Hepatocyte (in vitro differentiated cells): ENCODE results near the gene ATP2A2. TPM values are rescaled to one million over a fixed set of nuclear protein-coding genes. Genes with fewer than 3 reads are reported as not detected.
"Not testable (repeated sequence)": the region's sequence is repeated elsewhere in the genome, so short reads cannot be mapped to it uniquely, and the experiment has no call there.

ENCODE experiments used
- DNase-seq: peaks from one replicate; pipeline ENCODE4 v3.0.0-alpha.2; 2016; ENCODE audit warnings: low spot score
- H2AFZ ChIP-seq: fragments of 200-600 bp; sonication (generic); 2 replicates; pipeline ENCODE4 v1.6.0; 2016; ENCODE audit warnings: antibody characterized with exemption, mild to moderate bottlenecking
- H3K27ac ChIP-seq: fragments of 200-600 bp; sonication (generic); 2 replicates; pipeline ENCODE4 v1.5.1; 2016; ENCODE audit warnings: mild to moderate bottlenecking
- H3K27me3 ChIP-seq: fragments of 200-600 bp; sonication (generic); 2 replicates; pipeline ENCODE4 v1.6.1; 2016
- H3K36me3 ChIP-seq: fragments of 200-600 bp; sonication (generic); replicated peaks from 2 replicates; pipeline ENCODE4 v1.5.1; 2016; ENCODE audit warnings: low read depth; ENCODE audit not compliant: insufficient read depth
- H3K4me1 ChIP-seq: fragments of 200-600 bp; sonication (generic); 2 replicates; pipeline ENCODE4 v1.5.1; 2016; ENCODE audit warnings: mild to moderate bottlenecking, moderate library complexity; ENCODE audit not compliant: insufficient read depth
- H3K4me2 ChIP-seq: fragments of 200-600 bp; sonication (generic); 2 replicates; pipeline ENCODE4 v1.6.0; 2016
- H3K4me3 ChIP-seq: fragments of 200-600 bp; sonication (generic); 2 replicates; pipeline ENCODE4 v1.5.1; 2016; ENCODE audit warnings: mild to moderate bottlenecking
- H3K79me2 ChIP-seq: fragments of 200-600 bp; sonication (generic); 2 replicates; pipeline ENCODE4 v1.6.0; 2017; ENCODE audit warnings: mild to moderate bottlenecking
- H3K9me2 ChIP-seq: fragments of 200-600 bp; sonication (generic); replicated peaks from 2 replicates; pipeline ENCODE4 v1.6.0; 2017; ENCODE audit warnings: mild to moderate bottlenecking; ENCODE audit not compliant: insufficient read depth
- H3K9me3 ChIP-seq: fragments of 200-600 bp; sonication (generic); 2 replicates; pipeline ENCODE4 v1.5.1; 2016; ENCODE audit warnings: low read depth, mild to moderate bottlenecking
- H4K20me1 ChIP-seq: fragments of 200-600 bp; sonication (generic); 2 replicates; pipeline ENCODE4 v1.6.0; 2016; ENCODE audit warnings: mild to moderate bottlenecking; ENCODE audit not compliant: insufficient read depth, poor library complexity, severe bottlenecking
- EZH2 ChIP-seq: fragments of 200-600 bp; sonication (generic); IDR thresholded peaks from 2 replicates; pipeline ENCODE4 v1.6.1; 2016; ENCODE audit warnings: antibody characterized with exemption, mild to moderate bottlenecking, borderline replicate concordance
- EZH2phosphoT487 ChIP-seq: fragments of 200-600 bp; sonication (generic); IDR thresholded peaks from one replicate; pipeline ENCODE4 v1.6.1; 2018; ENCODE audit warnings: antibody characterized with exemption, mild to moderate bottlenecking, low read depth, moderate library complexity; ENCODE audit not compliant: unreplicated experiment, severe bottlenecking
- WGBS: methylation state at CpG from one replicate; pipeline ENCODE4 v1.1.6; 2016; ENCODE audit warnings: low lambda C conversion rate; ENCODE audit errors: missing lambda C conversion rate; 5-methylcytosine and 5-hydroxymethylcytosine counted together
- polyA plus RNA-seq: library from polyadenylated mRNA; unstranded; fragments of >200 nt; fragmentation: Nextera tagmentation; extraction: Ambion mirVana; gene quantifications from 2 replicates; pipeline ENCODE4 v1.2.1, GENCODE V29; 2016
- total RNA-seq: library from RNA; depleted of rRNA; stranded (reverse); fragments of >200 nt; gene quantifications from 2 replicates; pipeline ENCODE4 v1.2.3, GENCODE V29; 2014
- TF ChIP-seq, protein P1 (sequence below): fragments of 200-600 bp; sonication (generic); IDR thresholded peaks from 2 replicates; pipeline ENCODE4 v1.5.1; 2016; ENCODE audit warnings: antibody characterized with exemption, mild to moderate bottlenecking; ENCODE audit not compliant: poor library complexity

The ATP2A2 gene
- total and polyA plus RNA-seq, 2 experiments from 2014 or later: 60.2 to 126 TPM

GRCh38 chr12:110373962-110374611 is 93.0 kb downstream of the ATP2A2 start:
- Histone ChIP-seq H3K36me3 (peaks cover 3% of the 10 kb centered on the region), H3K27ac (no peak overlapping the region)

DNA sequence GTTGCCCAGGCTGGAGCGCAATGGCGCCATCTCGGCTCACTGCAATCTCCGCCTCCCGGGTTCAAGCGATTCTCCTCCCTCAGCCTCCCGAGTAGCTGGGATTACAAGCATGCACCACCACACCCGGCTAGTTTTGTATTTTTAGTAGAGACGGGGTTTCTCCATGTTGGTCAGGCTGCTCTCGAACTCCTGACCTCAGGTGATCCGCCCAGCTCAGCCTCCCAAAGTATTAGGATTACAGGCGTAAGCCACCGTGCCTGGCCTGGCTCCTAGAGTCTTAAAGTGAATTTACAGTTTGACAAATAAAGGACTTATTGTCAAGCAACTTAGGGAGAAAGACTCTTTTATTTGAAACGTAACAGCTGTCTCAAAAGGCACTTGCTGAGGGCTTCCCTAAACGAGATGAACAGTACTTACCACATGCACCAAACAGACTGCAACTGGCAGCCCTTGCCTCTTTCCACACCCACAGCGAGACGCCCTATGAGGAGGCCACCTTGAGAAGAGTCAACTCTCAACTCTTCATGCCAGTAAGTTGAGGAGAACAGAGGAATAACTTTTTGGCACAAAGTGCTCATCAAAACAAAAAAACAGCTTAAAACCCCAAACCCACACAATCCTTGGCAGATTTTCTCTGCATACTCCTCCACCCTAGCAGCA is 97.2 kb downstream of the ATP2A2 start:
- not testable (repeated sequence) for DNase-seq, H3K27me3 ChIP-seq, H3K27ac ChIP-seq, H3K36me3 ChIP-seq, H3K9me3 ChIP-seq, H3K4me1 ChIP-seq, H3K9me2 ChIP-seq, H4K20me1 ChIP-seq, H3K4me2 ChIP-seq, H3K79me2 ChIP-seq, H3K4me3 ChIP-seq, H2AFZ ChIP-seq
- 95% methylated on average over 17 of the region's 17 CpGs for WGBS

More at GRCh38 chr12:110373962-110374611, 93.0 kb downstream of the ATP2A2 start:
- no peaks in the 10 kb centered on the region for H3K4me1 ChIP-seq
- H3K27me3 ChIP-seq: no peaks in the 10 kb centered on the region
- H3K4me2 ChIP-seq: no peak overlapping the region
- no peak overlapping the region for H3K4me3 ChIP-seq
- no peaks in the 10 kb centered on the region for H3K9me3 ChIP-seq
- no peaks in the 10 kb centered on the region for H4K20me1 ChIP-seq
- no peaks in the 10 kb centered on the region for H3K79me2 ChIP-seq
- H3K9me2 ChIP-seq: no peaks in the 10 kb centered on the region
- no peak for TF ChIP-seq EZH2phosphoT487
- TF ChIP-seq, protein P1, sequence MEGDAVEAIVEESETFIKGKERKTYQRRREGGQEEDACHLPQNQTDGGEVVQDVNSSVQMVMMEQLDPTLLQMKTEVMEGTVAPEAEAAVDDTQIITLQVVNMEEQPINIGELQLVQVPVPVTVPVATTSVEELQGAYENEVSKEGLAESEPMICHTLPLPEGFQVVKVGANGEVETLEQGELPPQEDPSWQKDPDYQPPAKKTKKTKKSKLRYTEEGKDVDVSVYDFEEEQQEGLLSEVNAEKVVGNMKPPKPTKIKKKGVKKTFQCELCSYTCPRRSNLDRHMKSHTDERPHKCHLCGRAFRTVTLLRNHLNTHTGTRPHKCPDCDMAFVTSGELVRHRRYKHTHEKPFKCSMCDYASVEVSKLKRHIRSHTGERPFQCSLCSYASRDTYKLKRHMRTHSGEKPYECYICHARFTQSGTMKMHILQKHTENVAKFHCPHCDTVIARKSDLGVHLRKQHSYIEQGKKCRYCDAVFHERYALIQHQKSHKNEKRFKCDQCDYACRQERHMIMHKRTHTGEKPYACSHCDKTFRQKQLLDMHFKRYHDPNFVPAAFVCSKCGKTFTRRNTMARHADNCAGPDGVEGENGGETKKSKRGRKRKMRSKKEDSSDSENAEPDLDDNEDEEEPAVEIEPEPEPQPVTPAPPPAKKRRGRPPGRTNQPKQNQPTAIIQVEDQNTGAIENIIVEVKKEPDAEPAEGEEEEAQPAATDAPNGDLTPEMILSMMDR: no peak
- TF ChIP-seq EZH2: no peak
- 96% methylated on average over 13 of the region's 13 CpGs for WGBS
- DNase-seq: no peak
- H2AFZ ChIP-seq: no peak overlapping the region

DNA sequence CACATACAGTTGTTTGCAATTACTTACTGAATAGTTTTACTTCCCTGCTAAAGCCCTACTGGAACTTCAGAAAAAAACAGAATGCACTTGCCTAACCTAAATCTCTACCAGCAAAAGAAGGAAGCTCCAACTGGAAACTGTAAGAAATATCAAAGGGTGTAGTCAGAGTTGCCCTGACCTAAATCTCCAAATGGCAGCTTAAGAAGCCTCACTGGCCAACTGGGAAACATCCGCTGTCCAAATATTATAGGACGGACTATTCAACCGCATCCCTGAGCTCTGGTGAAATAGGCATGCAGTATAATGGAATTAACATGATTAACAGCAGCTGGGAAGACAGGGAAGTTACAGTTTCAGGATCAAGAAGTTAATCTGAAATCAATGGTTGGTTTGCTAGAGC is 98.2 kb downstream of the ATP2A2 start:
- Histone ChIP-seq H3K27me3 (no peaks in the 10 kb centered on the region), H3K9me2 (no peaks in the 10 kb centered on the region), H3K27ac (no peak overlapping the region), H3K79me2 (no peaks in the 10 kb centered on the region), H3K9me3 (no peaks in the 10 kb centered on the region), H2AFZ (no peak overlapping the region), H4K20me1 (no peaks in the 10 kb centered on the region), H3K4me1 (no peaks in the 10 kb centered on the region), H3K4me3 (no peak overlapping the region), H3K4me2 (no peak overlapping the region), H3K36me3 (peaks cover 3% of the 10 kb centered on the region)
- WGBS: 94% methylated on average over 3 of the region's 3 CpGs
- no peak for TF ChIP-seq EZH2phosphoT487
- TF ChIP-seq, protein P1: no peak
- TF ChIP-seq EZH2: no peak
- no peak for DNase-seq

GRCh38 chr12:110379631-110380030 is 98.6 kb downstream of the ATP2A2 start:
- no peaks in the 10 kb centered on the region for H3K9me2 ChIP-seq
- WGBS: 81% methylated on average over 2 of the region's 2 CpGs
- H3K27me3 ChIP-seq: no peaks in the 10 kb centered on the region
- no peak overlapping the region for H3K27ac ChIP-seq
- no peaks in the 10 kb centered on the region for H3K9me3 ChIP-seq
- DNase-seq: no peak
- no peak for TF ChIP-seq EZH2phosphoT487
- no peak for TF ChIP-seq EZH2
- TF ChIP-seq, protein P1: no peak
- no peaks in the 10 kb centered on the region for H3K79me2 ChIP-seq
- H4K20me1 ChIP-seq: no peaks in the 10 kb centered on the region
- no peak overlapping the region for H3K4me2 ChIP-seq
- peaks cover 3% of the 10 kb centered on the region for H3K36me3 ChIP-seq
- no peaks in the 10 kb centered on the region for H3K4me1 ChIP-seq
- no peak overlapping the region for H2AFZ ChIP-seq
- H3K4me3 ChIP-seq: no peak overlapping the region
